GM12801 (cell line): ENCODE results near the gene ST6GALNAC5.

Source experiments
- CTCF ChIP-seq: IDR thresholded peaks from one replicate; pipeline ENCODE4 v1.5.1; 2011; ENCODE audit warnings: control low read depth; ENCODE audit not compliant: insufficient read length; ENCODE audit errors: extremely low read depth

The ST6GALNAC5 gene

GRCh38 chr1:76921590-76921989 is 54.3 kb downstream of the ST6GALNAC5 start:
- no peak for TF ChIP-seq CTCF

- TF ChIP-seq CTCF, result no peak
These were observed 58.5 kb downstream of the ST6GALNAC5 start for GRCh38 chr1:76925825-76926224.

GRCh38 chr1:76928522-76928921 is 61.2 kb downstream of the ST6GALNAC5 start:
- no peak for TF ChIP-seq CTCF

GRCh38 chr1:76929136-76929535 is 61.9 kb downstream of the ST6GALNAC5 start:
- TF ChIP-seq CTCF, result no peak

- TF ChIP-seq CTCF, result no peak
These were observed 66.9 kb downstream of the ST6GALNAC5 start for GRCh38 chr1:76933847-76934815.

- no peak for TF ChIP-seq CTCF
These were observed 71.0 kb downstream of the ST6GALNAC5 start for GRCh38 chr1:76938304-76938703.

- TF ChIP-seq CTCF, result no peak
These were observed 72.0 kb downstream of the ST6GALNAC5 start for GRCh38 chr1:76939050-76939816.
